ENCODE measurements around the gene NRTN.
A peak's percentile ranks its signal among the peaks of the same experiment; 100 is the strongest.
"Not testable (repeated sequence)": the region's sequence is repeated elsewhere in the genome, so short reads cannot be mapped to it uniquely, and the experiment has no call there.

The NRTN gene

GRCh38 chr19:5864013-5864720 lies 59.3 kb downstream of the NRTN start:
- DNase-seq (ENCODE audit: low read depth, low spot score), result no peak
- in situ Hi-C loops (cut with HindIII; ENCODE audit: low sequenced_read_pairs), result no loop called here
- no peak overlapping the region for H3K4me3 ChIP-seq (ENCODE audit: low read depth, low read length)
- TF ChIP-seq, protein P1, sequence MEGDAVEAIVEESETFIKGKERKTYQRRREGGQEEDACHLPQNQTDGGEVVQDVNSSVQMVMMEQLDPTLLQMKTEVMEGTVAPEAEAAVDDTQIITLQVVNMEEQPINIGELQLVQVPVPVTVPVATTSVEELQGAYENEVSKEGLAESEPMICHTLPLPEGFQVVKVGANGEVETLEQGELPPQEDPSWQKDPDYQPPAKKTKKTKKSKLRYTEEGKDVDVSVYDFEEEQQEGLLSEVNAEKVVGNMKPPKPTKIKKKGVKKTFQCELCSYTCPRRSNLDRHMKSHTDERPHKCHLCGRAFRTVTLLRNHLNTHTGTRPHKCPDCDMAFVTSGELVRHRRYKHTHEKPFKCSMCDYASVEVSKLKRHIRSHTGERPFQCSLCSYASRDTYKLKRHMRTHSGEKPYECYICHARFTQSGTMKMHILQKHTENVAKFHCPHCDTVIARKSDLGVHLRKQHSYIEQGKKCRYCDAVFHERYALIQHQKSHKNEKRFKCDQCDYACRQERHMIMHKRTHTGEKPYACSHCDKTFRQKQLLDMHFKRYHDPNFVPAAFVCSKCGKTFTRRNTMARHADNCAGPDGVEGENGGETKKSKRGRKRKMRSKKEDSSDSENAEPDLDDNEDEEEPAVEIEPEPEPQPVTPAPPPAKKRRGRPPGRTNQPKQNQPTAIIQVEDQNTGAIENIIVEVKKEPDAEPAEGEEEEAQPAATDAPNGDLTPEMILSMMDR (IDR thresholded peaks at IDR 0.05; ENCODE audit: low read depth, low read length), result no peak

GRCh38 chr19:5864725-5865486 lies 60.0 kb downstream of the NRTN start:
- in situ Hi-C loops (cut with HindIII; ENCODE audit: low sequenced_read_pairs), result no loop called here
- TF ChIP-seq, protein P1 (IDR thresholded peaks at IDR 0.05; ENCODE audit: low read depth, low read length), result peak; percentile 9
- no peak overlapping the region for H3K4me3 ChIP-seq (ENCODE audit: low read depth, low read length)
- DNase-seq (ENCODE audit: low read depth, low spot score), result no peak

GRCh38 chr19:5865772-5866171 lies 60.9 kb downstream of the NRTN start:
- in situ Hi-C loops (cut with HindIII; ENCODE audit: low sequenced_read_pairs), result no loop called here
- no peak overlapping the region for H3K4me3 ChIP-seq (ENCODE audit: low read depth, low read length)
- DNase-seq (ENCODE audit: low read depth, low spot score), result no peak
- TF ChIP-seq, protein P1 (IDR thresholded peaks at IDR 0.05; ENCODE audit: low read depth, low read length), result no peak

DNA sequence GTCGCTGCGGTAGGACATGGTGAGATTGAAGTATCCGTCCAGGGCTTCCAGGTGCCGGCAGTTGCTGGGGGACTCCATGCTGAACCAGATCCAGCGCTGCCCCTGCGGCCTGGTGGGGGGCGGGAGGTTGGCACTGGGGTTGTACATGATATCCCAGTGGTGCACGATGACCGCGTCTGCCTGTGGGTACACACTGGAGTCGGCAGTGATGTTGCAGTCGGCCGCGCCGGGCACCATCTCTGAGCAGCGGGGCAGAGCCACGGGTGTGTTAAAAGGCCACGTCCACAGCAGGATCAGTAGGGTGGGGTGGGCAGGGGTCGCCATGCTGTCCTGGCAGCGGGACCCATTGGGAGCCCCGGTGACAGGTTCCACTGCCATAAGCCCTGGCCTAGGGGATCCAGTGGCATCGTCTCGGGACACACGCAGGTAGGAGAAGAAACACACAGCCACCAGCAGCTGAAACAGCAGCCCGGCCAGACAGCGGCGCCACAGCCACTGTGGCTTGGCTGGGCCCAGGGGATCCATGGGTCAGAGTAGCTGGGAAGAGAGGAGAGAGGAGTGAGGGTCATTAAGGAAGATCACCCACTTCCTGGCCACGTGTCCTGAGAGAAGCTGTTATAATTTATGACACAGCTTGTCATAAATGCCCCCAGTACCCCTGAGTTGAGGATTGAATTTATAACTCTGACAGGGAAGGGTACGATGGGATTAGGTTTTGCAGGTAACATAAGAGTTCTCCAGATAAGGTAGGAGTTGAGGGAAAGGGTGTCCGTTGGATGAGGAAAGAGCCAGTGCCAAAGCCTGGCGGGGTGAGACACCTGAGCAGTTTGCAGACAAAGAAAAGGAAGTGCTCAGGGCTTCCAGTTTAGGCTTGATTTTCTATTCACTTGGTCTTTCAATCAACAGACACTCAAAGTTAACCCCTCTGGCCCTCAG lies 62.6 kb downstream of the NRTN start:
- TF ChIP-seq, protein P1 (IDR thresholded peaks at IDR 0.05; ENCODE audit: low read depth, low read length), result no peak
- H3K4me3 ChIP-seq (ENCODE audit: low read depth, low read length), result no peak overlapping the region
- DNase-seq (ENCODE audit: low read depth, low spot score), result no peak
- in situ Hi-C loops (cut with HindIII; ENCODE audit: low sequenced_read_pairs), result no loop called here

DNA sequence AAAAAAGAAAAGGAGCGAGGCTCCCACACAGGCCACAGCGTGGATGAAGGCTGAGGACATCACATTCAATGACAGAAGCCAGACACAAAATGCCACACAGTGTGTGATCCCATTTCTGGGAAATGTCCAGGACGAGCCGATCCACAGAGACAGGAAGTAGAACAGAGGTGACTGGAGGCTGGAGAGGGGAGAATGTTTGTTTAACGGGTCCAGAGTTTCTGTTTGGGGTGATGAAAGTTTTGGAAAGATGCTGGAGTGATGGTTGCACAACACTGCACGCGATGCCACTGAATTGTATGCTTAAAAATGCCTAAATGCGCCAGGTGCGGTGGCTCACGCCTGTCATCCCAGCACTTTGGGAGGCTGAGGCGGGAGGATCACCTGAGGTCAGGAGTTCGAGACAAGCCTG lies 66.1 kb downstream of the NRTN start:
- H3K4me3 ChIP-seq (ENCODE audit: low read depth, low read length), result no peak overlapping the region
- in situ Hi-C loops (cut with HindIII; ENCODE audit: low sequenced_read_pairs), result no loop called here
- TF ChIP-seq, protein P1 (IDR thresholded peaks at IDR 0.05; ENCODE audit: low read depth, low read length), result no peak
- DNase-seq (ENCODE audit: low read depth, low spot score), result no peak

GRCh38 chr19:5873617-5874199 lies 68.8 kb downstream of the NRTN start:
- no peak overlapping the region for H3K4me3 ChIP-seq (ENCODE audit: low read depth, low read length)
- DNase-seq (ENCODE audit: low read depth, low spot score), result no peak
- in situ Hi-C loops (cut with HindIII; ENCODE audit: low sequenced_read_pairs), result no loop called here
- TF ChIP-seq, protein P1 (IDR thresholded peaks at IDR 0.05; ENCODE audit: low read depth, low read length), result no peak

- DNase-seq (ENCODE audit: low read depth, low spot score), result peak; percentile 53
- H3K4me3 ChIP-seq (ENCODE audit: low read depth, low read length); in situ Hi-C loops (cut with HindIII; ENCODE audit: low sequenced_read_pairs): not testable (repeated sequence)
Measured at GRCh38 chr19:5874496-5874895, 69.6 kb downstream of the NRTN start.
